NCI-H748 treated with DMSO at 0.1 percent for 48 hours (cell line): ENCODE measurements around the gene BBS9.

Experiments
- DNase-seq: peaks from one replicate; lab custom pipeline; 2025; lab: John Stamatoyannopoulos, UW

The BBS9 gene

GRCh38 chr7:33612442-33612841 is 483.1 kb downstream of the BBS9 start:
- DNase-seq: no peak

- no peak for DNase-seq
Observed at GRCh38 chr7:33614357-33615117, 485.2 kb downstream of the BBS9 start.

GRCh38 chr7:33616752-33617151 is 487.4 kb downstream of the BBS9 start:
- no peak for DNase-seq

- DNase-seq: no peak
Observed at GRCh38 chr7:33619264-33619663, 489.9 kb downstream of the BBS9 start.

- DNase-seq: no peak
Observed at GRCh38 chr7:33623267-33623666, 493.9 kb downstream of the BBS9 start.

- no peak for DNase-seq
Observed at GRCh38 chr7:33624215-33624614, 494.9 kb downstream of the BBS9 start.

- no peak for DNase-seq
Observed at GRCh38 chr7:33626869-33627268, 497.5 kb downstream of the BBS9 start.

GRCh38 chr7:33627741-33628140 is 498.4 kb downstream of the BBS9 start:
- DNase-seq: no peak

GRCh38 chr7:33628894-33629293 is 499.5 kb downstream of the BBS9 start:
- no peak for DNase-seq

GRCh38 chr7:33630359-33630758 is 501.0 kb downstream of the BBS9 start:
- no peak for DNase-seq

GRCh38 chr7:33632322-33632721 is 503.0 kb downstream of the BBS9 start:
- DNase-seq: no peak

- DNase-seq: no peak
Observed at GRCh38 chr7:33632840-33633525, 503.6 kb downstream of the BBS9 start.

GRCh38 chr7:33634606-33635005 is 505.2 kb downstream of the BBS9 start:
- DNase-seq: no peak

- DNase-seq: no peak
Observed at GRCh38 chr7:33636359-33636758, 507.0 kb downstream of the BBS9 start.

- no peak for DNase-seq
Observed at GRCh38 chr7:33639552-33640197, 510.3 kb downstream of the BBS9 start.

- DNase-seq: no peak
Observed at GRCh38 chr7:33640741-33641140, 511.4 kb downstream of the BBS9 start.

GRCh38 chr7:33642312-33642711 is 512.9 kb downstream of the BBS9 start:
- no peak for DNase-seq

- no peak for DNase-seq
Observed at GRCh38 chr7:33643530-33643929, 514.2 kb downstream of the BBS9 start.

- no peak for DNase-seq
Observed at GRCh38 chr7:33644489-33644888, 515.1 kb downstream of the BBS9 start.

- DNase-seq: no peak
Observed at GRCh38 chr7:33645104-33645503, 515.7 kb downstream of the BBS9 start.

GRCh38 chr7:33646166-33646565 is 516.8 kb downstream of the BBS9 start:
- no peak for DNase-seq

- no peak for DNase-seq
Observed at GRCh38 chr7:33646891-33647391, 517.6 kb downstream of the BBS9 start.
